Inflammatory macrophage (primary cell): ENCODE data around the gene LCN12.

Experiments
- DNase-seq, 2 donors: peaks; one replicate each; pipeline ENCODE4 v3.0.0-alpha.2; 2020 to 2022

LCN12 gene

DNA sequence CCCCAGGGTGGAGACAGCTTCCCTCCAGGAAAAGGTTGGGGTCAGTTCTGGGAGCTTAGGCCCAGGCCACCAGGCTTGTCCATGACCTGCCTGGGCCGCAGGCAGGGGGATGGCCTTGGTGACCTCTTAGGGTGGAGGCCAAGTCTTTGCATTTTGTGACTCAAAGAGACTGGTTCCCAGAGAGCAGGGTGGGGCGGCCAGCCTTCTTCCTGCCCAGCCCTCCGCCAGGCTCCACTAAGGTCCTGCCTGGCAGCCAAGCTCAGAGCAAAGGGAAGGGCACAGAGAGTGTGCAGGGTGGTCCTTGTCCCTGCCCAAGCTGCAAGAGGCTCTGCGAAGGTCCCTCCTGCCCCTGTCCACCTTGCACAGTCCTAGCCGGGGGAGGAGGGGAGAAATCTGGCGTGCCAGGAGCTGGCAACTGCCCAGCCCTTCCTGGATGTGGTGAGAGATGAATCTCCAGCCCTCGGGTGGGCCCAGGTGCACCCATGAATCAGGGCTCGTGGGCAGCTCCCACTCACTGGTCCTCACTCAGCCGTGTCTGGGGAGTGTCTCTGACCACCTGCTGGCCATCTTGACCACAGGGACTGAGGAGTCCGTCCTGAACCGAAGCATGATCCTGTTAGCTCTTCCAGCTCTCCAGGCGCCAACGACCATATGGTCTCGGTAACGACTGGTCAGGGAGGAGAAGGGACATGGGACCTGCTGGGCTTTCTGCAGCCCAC, 22.9 kb downstream of the LCN12 start:
- DNase-seq = peak in 1 of 2 donors; percentile 30

DNA sequence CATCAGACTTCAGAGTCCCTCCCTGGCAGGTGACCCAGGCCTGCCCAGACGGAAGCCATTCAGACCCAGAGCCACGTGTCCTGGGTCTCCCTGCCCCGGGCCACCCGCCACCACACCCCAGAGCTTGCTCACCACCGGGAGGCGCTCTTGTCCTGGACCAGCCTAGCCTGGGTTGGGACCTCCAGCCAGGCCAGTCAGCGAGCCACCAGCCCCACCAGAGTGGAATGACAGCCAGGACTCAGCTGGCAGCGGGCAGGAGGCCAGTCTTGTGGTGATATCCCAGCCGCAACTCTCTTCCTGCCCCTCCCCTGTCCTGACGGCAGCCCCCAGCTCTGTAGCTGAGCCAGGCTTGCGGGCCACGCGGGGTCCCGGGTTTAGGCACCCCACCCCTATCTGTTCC, 23.6 kb downstream of the LCN12 start:
- DNase-seq = peak in 1 of 2 donors; percentile 15

DNA sequence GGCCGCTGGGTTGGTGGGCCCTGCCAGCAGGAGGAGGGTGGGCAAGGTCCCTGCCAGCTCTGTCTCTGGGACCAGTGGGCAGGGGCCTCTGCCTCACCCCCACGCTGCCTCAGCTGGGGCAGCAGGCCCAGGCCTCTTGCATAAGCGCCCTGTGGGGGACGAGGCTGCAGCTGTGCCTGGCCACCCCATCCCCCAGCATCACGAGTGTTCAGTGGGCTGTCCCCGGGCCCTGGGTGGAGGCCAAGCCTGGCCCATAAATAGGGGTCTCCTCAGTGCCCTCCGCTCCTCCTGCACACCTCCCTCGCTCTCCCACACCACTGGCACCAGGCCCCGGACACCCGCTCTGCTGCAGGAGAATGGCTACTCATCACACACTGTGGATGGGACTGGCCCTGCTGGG, 25.1 kb downstream of the LCN12 start, which contains the start of gene PTGDS:
Gene PTGDS (plus strand): TSS at position 282 of the 400 bp plus-strand sequence. CDS start 75 bp downstream, at position 357.
- DNase-seq = peak in 1 of 2 donors; percentile 32

DNA sequence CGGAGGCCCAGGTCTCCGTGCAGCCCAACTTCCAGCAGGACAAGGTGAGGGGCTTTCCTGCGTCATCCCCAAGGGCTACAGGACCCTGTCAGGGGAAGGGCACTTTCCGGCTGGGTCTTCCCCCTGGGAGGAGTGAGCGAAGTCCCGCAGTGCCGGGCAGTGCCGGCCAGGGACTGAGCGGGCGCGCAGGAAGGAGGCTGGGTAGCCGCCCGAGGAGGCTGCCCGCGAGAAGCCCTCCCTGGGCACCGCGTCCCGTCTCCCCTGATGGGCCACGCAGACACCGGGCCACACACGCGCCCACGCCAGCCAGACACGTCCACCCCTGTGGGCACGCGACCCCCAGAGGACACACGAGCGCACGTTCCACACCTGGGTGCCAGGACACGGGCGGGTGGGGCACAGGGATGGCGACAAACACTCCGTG, 25.6 kb downstream of the LCN12 start:
- no peak for DNase-seq

DNA sequence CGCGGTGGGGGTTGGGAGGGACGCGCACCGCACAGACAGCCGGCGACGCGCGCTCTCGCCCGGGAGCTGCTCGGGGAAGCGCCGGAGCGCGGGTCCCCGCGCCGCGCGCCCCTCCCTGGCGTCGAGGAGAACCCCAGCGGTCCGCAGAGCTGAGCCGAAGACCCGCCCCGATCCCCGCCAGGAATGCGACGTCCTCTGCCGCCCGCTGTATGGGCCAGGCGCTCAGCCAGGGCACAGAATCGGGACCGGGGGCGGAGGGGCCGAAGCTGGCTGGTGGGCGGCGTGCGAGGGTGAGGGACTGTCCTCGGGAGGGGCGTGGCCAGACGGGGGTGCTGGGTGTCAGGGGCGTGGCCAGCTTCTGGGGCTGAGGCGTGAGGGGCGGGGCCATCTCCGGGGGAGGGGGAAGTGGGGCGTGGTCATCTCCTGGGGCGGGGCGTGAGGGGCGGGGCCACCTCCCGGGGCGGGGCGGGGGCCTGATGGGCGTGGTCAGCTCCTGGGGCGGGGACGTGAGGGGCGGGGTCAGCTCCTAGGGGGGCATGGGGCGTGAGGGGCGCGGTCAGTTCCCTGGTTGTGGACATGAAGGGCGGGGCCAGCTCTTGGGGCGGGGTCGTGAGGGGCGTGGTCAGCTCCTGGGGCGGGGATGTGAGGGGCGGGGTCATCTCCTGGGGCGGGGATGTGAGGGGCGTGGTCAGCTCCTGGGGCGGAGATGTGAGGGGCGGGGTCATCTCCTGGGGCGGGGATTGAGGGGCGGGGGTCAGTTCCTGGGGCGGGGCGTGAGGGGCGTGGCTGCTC, 26.2 kb downstream of the LCN12 start:
- peak; percentile 18 to 45 for DNase-seq

DNA sequence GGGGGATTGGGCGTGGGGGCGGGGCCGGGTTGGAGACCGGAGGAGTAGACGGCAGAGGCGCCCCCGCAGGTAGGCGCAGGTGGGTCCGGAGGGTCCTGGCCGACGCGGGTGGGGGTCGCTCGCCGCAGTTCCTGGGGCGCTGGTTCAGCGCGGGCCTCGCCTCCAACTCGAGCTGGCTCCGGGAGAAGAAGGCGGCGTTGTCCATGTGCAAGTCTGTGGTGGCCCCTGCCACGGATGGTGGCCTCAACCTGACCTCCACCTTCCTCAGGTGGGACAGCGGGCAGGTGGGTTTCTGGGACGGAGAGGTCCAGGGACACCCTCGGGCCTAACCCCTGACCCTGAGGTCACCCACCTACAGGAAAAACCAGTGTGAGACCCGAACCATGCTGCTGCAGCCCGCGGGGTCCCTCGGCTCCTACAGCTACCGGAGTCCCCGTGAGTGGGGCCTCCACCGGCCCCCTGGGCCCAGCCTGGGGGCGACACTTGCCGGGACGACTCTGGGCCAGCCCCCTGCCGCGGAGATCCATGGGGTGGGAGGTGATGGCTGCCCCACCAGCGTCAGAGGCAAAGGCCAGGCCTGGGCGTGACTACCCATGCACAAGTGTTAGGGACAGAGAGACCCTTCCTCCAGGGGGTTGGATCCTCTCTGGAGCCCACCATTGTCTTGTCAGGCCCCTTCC, 26.9 kb downstream of the LCN12 start:
- no peak for DNase-seq

DNA sequence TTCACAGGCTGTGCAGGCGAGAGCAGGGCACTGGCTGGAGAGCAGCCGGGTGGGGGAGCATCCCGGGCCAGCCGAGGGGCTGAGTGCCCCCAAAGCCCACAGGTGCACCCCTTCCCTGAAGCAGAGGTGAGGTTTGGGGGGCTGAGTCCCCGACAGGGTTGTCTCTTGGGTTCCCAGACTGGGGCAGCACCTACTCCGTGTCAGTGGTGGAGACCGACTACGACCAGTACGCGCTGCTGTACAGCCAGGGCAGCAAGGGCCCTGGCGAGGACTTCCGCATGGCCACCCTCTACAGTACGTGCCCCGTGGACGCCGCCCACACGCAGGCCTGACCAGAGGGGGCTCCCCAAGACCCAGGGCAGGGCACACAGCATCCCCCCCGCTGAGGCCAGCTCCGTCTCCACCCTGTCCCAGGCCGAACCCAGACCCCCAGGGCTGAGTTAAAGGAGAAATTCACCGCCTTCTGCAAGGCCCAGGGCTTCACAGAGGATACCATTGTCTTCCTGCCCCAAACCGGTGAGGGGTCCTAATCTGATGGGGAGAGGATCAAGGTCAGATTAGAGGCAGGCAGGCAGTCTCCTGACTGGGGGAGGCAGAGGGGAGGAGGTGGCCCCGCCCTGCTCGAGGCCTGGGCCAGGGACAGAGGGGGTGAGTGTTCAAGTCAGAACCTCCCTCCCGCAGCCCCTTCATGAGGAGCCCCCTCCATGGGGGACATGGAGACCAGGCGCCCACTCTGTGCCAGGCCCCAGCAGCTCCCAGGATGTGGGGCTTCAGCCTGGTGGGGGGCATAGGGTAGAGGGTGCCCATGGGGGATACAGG, 27.9 kb downstream of the LCN12 start:
- DNase-seq = no peak

DNA sequence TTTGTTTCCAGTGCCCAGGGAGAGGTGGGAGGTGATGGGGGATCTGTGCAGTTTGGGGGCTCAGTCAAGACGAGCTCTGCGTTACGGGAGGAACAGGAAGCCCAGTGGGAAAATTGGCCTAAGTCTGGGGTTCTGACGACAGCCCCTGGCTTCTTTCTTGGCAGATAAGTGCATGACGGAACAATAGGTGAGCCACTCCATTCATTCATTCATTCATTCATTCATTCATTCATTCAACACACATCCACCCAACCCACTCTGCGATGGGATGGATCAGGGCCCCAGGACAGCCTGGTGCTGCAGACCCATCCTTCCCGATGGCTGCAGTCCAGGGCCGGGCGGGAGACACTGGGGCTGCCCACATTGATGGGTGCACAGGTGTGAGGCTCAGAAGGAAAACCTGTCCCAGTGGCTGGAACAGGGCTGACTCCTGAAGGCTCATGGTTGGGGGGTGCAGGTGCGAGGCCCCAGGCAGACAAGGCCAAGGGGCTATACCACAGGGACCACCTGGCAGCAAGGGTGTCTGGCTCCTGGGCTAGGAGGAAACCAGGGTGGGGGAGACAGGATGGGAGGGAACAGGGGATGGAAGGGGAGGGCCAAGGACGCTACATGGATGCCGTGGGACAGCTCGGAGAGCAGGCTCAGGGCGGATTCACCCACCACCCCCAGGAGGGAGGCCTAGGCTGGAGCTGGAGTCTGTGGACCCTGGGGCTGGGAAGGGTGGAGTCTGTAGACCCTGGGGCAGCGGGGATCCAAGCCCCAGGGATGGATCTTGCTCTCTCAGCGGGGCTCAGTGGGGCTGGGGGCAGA, 28.8 kb downstream of the LCN12 start:
- no peak for DNase-seq

DNA sequence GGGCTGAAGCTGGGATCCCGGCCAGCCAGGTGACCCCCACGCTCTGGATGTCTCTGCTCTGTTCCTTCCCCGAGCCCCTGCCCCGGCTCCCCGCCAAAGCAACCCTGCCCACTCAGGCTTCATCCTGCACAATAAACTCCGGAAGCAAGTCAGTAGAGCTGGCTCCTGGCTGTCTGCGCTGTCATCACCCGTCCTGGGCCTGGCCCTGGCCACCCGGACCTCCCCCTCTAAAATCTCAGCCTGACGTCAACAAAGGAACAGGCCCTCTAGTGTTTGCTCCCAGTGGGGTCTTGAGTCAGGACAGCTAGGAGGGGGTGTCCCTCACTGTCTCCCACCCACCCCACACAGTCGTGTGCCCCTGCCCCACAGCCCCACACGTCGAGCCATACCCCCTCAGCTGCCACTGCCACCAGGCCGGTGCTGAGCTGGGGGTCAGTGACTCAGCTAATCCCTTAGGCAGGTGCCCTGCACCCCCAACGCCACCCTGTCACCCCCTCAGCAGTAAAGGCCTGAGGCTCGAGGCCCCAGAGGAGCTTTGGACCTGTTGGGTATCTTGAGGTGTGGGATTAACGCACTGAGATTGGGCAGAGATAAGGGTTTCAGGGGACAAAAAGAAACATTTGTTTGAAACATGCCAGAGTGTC, 29.6 kb downstream of the LCN12 start:
- DNase-seq = no peak

DNA sequence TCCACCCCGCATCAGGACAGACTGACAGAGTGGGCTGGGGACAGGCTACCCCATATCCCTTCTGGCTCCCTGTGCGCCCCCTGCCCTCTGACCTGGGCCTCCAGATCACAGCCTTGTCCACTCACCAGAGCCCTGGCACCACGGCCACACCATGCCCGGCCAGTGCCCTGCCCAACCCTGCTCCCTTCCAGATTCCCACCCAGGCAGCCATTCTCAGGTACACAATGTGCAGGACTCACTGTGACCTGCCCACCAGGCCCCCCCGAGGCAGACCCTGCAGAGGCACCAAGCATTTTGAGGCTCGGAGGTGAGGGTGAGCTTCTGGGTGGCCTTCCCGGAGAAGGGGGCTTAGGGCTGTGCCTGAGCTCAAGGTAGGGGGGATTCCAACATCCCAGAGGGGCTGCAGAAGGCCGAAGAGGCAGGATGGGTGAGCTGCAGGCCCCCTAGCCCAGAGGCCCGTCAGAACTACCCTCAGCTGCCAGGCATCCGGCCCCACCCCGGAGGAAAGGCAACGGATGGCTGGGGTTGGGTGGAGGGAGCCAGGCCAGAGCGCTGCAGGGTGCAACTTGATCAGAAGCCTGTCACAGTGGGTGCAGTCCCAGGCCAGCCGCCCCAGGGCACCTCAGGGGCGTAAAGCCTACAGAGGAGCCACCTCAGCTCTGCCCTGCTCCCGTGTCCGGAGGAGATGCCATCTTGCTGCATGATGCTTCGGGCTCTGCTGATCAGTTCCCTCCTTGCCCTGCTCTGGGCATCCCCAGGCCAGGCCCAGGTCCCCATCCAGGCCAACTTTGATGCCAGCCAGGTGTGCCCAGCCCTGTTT, 30.4 kb downstream of the LCN12 start, which contains the start of gene LCNL1:
Gene LCNL1 (plus strand): TSS at position 762 of the 820 bp plus-strand sequence. CDS start 594 bp downstream, outside the sequence.
- DNase-seq = no peak

DNA sequence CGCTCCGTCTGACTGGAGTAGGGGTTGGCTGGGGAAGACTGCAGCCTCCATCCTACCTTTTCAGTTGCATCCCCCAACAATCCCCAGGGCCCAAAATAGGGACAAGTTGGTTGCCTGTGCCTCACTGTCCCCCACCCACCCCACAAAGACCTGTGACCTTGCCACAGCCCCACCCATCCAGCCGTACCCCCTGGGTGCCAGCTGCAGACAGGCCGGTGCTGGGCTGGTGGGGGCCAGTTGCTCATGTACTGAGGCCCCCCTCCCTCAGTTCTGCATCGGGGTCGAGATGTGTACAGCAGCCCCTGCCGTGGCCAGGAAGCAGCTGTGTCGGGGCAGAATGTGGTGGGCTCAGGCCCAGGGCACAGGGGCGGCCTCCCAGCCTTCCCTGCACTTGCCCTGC, 31.1 kb downstream of the LCN12 start:
- DNase-seq = no peak

DNA sequence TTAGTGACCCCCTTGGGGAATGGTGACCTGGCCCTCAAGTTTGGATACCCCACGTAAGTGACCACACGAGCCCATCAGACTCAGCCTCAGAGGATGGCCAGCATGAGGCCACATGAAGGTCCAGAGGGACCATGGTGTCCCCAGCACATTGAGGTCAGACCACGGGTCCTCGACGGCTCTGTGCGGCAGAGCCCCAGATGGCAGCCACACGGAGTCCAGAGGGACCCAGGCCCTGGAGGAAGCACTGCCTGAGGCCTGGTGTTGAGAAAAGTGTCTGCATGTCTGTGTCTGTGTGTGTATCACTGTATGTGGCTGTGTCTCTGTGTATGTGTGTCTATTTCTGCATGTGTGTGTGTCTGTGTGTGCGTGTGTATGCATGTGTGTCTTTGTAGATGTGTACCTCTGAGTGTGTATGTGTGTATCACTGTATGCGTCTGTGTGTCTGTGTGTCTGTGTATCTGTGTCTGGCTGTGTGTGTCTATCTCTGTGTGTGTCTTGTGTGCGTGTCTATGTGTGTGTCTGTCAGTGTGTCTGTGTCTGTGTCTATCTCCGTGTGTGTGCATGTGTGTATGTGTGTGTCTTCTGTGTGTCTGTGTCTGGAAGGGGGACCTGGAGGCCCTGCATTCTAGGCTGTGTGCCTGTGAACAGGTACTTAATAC, 31.7 kb downstream of the LCN12 start:
- DNase-seq = no peak

DNA sequence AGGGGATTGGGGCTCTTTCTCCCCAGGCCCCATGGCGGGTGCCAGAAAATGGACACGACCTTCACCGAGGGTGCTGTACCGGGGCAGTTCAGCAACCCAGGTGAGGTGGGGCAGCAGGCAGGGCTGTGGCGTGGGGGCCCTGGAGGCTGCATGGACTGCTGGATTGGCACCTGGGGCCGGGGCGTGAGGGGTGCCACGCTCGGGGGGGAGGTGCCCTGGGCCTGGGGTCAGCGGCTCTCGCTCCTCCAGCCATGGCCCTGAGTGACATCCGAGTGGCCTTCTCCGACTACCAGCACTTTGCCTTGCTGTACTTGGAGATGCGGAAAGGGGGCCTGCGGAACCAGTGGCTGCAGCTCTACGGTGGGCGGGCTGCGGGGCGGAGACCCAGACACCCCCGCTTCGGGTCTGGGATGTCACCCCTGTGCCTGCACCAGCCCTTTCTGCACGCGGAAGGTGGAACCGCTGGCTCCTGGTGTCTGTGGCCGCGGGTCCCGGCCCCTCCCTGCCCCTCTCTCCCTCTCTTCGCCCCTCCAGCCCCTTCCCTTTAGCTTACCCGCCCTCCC, 32.5 kb downstream of the LCN12 start:
- DNase-seq = no peak

DNA sequence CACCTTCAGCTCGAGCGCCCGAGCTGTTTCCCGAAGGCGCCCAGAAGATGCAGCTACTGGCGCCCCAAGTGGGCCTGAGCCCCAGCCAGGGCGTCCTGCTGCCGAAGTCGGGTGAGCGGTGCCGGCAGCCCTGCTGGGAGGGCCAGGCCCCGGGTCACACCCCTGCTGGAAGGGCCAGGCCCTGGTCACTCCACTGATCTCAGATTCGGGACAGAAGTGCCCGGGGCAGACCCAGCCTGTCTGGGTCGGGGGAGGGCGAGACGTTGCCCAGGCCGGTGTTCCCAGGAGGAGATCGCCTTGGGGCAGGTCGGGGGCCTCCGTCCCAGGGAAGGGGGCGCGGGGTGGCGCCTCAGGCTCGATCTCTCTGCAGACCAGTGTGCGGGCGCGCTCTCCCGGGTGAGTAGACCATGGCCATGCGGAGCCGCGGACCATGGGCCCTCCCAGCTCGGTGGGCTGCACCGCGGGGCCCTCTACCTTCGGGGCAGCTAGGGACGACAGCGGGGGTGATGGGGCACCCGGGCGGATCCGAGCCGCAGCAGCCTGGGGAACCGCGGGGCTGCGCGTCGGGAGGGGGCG, 33.0 kb downstream of the LCN12 start:
- DNase-seq = no peak

DNA sequence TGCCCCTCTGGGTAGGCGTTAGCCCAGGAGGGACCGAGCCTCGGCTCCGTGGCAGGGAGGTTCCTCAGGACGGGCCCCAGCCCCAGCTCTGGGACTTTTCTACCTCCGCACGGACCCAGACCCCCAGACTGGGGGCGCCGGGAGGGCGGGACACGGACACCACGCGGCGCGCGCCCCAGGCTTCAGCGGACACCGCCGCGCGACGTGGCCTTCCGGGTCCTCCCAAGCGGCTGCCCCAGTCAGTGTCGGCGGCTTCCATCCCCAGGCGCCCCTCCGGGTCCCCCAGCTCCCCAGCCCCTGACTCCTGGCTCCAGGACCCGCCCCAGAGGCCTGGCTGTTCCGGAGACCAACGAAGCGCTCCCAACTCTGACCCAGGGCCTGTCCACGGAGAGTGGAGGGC, 33.8 kb downstream of the LCN12 start:
- no peak for DNase-seq

DNA sequence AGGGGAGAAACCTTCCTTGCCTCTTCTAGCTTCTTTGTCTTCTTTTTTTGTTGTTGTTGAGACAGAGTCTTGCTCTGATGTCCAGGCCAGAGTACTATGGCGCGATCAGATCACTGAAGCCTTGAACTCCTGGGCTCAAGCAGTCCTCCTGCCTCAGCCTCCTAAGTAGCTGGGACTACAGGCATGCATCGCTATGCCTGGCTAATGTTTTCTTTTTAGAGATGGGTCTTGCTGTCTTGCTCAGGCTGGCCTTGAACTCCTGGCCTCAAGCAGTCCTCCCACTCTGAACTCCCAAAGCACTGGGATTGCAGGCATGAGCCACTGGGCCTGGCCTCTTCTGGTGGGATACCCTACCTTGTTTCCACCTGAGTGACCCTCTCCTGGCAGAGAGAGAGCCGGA, 36.8 kb downstream of the LCN12 start:
- no peak for DNase-seq

DNA sequence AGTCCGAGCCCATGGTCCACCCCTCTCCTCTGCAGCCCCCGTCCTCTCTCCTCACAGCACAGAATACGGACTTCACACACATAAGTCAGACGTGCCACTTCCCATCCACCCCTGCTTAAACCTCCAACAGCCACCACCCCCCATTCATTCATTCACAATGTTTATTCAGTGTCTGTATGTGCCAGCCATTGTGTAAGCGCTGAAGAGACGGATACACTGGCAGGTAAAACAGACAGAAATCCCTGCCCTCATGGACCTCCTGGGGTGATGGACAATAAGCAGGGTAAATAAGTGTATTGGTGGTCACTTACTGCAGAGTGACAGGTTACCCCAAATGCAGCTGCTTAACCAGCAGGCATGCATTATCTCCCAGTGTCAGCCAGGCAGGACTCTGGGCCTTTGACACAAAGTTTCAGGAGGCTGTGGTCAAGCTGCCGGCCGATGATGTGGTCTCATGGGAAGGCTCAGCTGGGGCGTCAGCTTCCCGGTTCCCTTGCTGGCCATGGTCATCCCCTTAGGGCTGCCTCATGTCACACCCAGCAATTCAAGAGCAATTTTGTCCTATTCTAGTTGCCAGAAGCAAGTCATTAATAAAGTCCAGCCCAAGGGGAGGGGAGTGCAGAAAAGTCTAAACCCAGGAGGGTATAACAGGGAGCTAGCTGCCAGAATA, 38.3 kb downstream of the LCN12 start:
- DNase-seq = no peak
